Bronchial epithelial cell (primary cell): ENCODE measurements around the gene GADL1. TPM values are rescaled to one million over a fixed set of nuclear protein-coding genes. Genes with fewer than 3 reads are reported as not detected.

Experiments
- DNase-seq: peaks from one replicate; pipeline ENCODE4 v3.0.0-alpha.2; 2010; ENCODE audit warnings: low read depth
- FAIRE-seq: peaks from 2 replicates; lab custom pipeline; 2011; peaks lifted over from hg19 to GRCh38; lab: Jason Lieb, UNC
- H3K27me3 ChIP-seq: 2 replicates; pipeline ENCODE4 v1.5.1; 2011; ENCODE audit warnings: low read length; ENCODE audit not compliant: control insufficient read depth, insufficient read depth
- H3K36me3 ChIP-seq: 2 replicates; pipeline ENCODE4 v1.5.1; 2011; ENCODE audit warnings: low read length; ENCODE audit not compliant: control insufficient read depth, insufficient read depth
- H3K4me3 ChIP-seq: 2 replicates; pipeline ENCODE4 v1.5.1; 2011; ENCODE audit warnings: mild to moderate bottlenecking, low read depth, low read length, control low read depth
- total RNA-seq: library from RNA; depleted of rRNA; stranded (reverse); fragments of >200 nt; gene quantifications from 2 replicates; pipeline ENCODE4 v1.2.1, GENCODE V29; 2014
- TF ChIP-seq, protein P1 (sequence below): IDR thresholded peaks from 2 replicates; pipeline ENCODE4 v1.5.1; 2011; ENCODE audit warnings: mild to moderate bottlenecking, moderate library complexity, low read length, control low read depth, inconsistent platforms; ENCODE audit not compliant: insufficient read depth, severe bottlenecking

The GADL1 gene
- total RNA-seq, 1 donor from 2014 or later: not detected

DNA sequence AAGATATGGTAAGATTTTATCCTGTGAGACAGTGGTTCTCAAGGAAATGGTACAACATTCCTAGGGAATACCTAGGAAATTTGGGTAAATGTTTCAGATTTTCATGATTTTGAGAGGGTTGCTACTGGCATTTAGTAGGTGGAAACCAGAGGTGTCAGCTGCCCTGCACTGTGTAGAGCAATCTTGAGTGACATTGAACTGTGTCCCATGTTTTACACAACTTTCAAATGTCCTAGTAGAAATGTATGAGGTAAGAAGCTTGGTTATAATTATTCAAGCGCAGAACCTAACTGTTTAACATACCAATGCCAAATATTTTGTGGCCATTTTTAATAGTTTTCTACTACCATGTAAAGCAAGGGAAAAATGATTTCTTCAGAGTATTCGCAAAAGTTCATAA lies 120.4 kb downstream of the GADL1 start:
- no peaks in the 10 kb centered on the region for H3K27me3 ChIP-seq
- FAIRE-seq (no peak), DNase-seq (no peak)
- TF ChIP-seq, protein P1, sequence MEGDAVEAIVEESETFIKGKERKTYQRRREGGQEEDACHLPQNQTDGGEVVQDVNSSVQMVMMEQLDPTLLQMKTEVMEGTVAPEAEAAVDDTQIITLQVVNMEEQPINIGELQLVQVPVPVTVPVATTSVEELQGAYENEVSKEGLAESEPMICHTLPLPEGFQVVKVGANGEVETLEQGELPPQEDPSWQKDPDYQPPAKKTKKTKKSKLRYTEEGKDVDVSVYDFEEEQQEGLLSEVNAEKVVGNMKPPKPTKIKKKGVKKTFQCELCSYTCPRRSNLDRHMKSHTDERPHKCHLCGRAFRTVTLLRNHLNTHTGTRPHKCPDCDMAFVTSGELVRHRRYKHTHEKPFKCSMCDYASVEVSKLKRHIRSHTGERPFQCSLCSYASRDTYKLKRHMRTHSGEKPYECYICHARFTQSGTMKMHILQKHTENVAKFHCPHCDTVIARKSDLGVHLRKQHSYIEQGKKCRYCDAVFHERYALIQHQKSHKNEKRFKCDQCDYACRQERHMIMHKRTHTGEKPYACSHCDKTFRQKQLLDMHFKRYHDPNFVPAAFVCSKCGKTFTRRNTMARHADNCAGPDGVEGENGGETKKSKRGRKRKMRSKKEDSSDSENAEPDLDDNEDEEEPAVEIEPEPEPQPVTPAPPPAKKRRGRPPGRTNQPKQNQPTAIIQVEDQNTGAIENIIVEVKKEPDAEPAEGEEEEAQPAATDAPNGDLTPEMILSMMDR: no peak
- no peak overlapping the region for H3K4me3 ChIP-seq
- no peaks in the 10 kb centered on the region for H3K36me3 ChIP-seq

DNA sequence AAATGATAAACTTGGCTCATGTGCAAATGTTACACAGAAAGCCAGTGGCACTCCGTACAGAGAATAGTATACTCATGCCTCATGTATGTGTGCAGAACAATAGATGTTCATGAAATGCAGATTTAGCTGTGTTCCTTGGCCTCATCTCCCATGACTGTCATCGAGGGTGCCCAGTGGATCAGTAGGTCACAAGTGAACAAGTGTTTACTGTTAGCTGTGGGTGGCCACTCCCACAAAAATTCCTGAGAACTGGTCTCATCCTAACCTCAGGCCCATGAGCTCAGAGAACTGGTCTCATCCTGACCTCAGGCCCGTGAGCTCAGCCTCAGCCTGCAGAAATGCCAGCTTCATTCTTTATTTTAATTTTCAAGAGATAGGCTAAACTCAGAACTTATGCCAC lies 124.1 kb downstream of the GADL1 start:
- FAIRE-seq (peak; percentile 36), DNase-seq (peak; percentile 89)
- Histone ChIP-seq H3K36me3 (no peaks in the 10 kb centered on the region), H3K4me3 (no peak overlapping the region), H3K27me3 (no peaks in the 10 kb centered on the region)
- TF ChIP-seq, protein P1: no peak

DNA sequence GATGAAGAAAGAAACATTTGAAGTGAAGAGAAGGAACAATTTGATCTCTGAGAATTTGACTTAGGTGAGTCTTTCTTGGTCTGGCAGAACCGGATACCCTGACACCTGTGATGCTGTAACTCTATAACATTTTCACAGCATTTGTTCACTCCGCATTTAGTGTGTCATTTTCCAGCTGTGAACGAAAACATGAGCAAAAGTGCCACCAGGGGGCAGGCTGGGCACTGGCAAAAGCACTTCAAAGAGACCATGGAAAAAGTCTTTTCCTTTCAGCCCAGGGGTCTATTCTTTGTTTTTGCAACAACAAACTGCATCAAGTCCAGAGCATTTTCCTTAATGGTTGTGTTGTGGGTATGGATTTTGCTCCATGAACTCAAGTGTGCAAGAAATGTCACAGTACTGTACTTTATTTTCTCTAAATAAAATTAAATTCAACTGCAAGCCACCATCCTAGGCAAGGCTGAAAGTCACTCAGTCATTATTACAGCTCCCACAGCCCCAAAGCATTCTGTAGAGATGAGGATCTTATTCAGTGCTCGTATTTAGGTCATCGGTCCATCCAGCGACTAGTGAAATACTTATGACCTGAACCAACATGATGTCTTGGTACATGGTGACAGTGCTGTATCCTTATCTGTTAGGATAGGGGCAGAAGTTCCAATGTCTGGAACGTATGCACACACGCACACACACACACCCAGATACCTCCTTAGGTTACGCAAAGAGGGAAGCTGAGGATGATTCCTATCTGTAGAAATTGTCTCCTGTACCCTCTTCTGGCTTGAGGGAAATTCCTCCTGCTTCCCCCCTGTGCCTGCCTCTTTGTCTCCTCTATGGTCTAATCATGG lies 125.5 kb downstream of the GADL1 start:
- no peak overlapping the region for H3K4me3 ChIP-seq
- peak; percentile 61 for DNase-seq
- TF ChIP-seq, protein P1: peak; percentile 83
- no peaks in the 10 kb centered on the region for H3K36me3 ChIP-seq
- H3K27me3 ChIP-seq: no peaks in the 10 kb centered on the region
- peak; percentile 88 for FAIRE-seq

DNA sequence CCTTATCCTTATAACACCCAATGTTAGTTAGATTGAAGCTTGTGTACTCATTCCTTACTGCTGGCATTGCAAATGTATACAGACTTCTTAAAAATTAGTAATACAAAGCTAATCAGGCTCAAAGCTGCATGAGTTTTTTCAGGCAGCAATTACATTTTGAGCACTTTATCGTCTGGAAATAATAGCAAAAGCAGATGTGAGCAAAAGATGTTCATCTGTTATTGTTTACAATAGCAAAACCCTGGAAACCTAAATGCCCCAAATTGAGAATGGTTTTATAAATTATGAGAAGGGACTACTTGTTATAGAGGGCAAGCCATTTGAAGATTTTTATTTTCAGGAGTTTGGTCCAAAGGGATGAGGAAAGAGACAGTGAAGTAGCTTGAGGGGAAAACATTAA lies 126.4 kb downstream of the GADL1 start:
- Histone ChIP-seq H3K36me3 (no peaks in the 10 kb centered on the region), H3K27me3 (no peaks in the 10 kb centered on the region), H3K4me3 (no peak overlapping the region)
- TF ChIP-seq, protein P1: no peak
- FAIRE-seq (no peak), DNase-seq (no peak)

DNA sequence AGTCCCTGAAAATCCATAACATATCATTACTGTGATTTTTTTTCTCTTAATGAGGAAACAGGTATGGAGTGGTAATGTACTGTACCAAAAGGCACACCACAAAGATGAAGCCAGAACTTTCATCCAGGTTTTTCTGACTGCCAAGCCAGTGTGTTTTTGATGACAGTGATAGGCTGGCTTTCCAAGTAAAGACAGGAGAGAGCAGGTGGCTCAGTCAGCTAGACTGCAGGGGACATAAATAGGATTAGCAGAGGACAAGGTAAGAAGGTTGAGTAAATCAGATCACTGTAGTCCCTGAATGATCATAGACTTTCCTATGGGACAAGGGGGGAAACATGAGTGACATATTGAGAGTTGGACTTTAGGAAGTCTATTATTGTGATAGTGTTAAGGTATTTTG lies 127.9 kb downstream of the GADL1 start:
- H3K36me3 ChIP-seq: no peaks in the 10 kb centered on the region
- TF ChIP-seq, protein P1: no peak
- H3K4me3 ChIP-seq: no peak overlapping the region
- no peak for DNase-seq
- H3K27me3 ChIP-seq: no peaks in the 10 kb centered on the region
- FAIRE-seq: no peak
